Omental fat pad (tissue), 4 donors: ENCODE results near the gene PLAAT4. TPM values are rescaled to one million over a fixed set of nuclear protein-coding genes. Genes with fewer than 3 reads are reported as not detected.
A peak's percentile ranks its signal among the peaks of the same experiment; 100 is the strongest.
"Not testable (repeated sequence)": the region's sequence is repeated elsewhere in the genome, so short reads cannot be mapped to it uniquely, and the experiment has no call there.

Experiments used
- ATAC-seq: fragments of 150-250 bp; one replicate; pipeline ENCODE4 v1.9.1; 2016; ENCODE audit warnings: mild to moderate bottlenecking, moderate library complexity; ENCODE audit not compliant: low FRiP score
- DNase-seq: peaks from one replicate; pipeline ENCODE4 v3.0.0-alpha.2; 2019; ENCODE audit warnings: low spot score
- total RNA-seq, 4 donors: library from RNA; depleted of rRNA; stranded (reverse); fragments of >200 nt; gene quantifications; one replicate each; pipeline ENCODE4 v1.1.0, GENCODE V29; 2016
- TF ChIP-seq, protein P1 (sequence below), 3 donors: fragments of 450-650 bp; IDR thresholded peaks; one replicate each; pipeline ENCODE4 v1.5.1; 2016 to 2017; ENCODE audit warnings: antibody characterized with exemption in 3 of 3, mild to moderate bottlenecking in 3 of 3, moderate library complexity in 2 of 3

PLAAT4 gene
- total RNA-seq, 4 donors from 2014 or later: 26.3 to 91.2 (median 32.6) TPM

DNA sequence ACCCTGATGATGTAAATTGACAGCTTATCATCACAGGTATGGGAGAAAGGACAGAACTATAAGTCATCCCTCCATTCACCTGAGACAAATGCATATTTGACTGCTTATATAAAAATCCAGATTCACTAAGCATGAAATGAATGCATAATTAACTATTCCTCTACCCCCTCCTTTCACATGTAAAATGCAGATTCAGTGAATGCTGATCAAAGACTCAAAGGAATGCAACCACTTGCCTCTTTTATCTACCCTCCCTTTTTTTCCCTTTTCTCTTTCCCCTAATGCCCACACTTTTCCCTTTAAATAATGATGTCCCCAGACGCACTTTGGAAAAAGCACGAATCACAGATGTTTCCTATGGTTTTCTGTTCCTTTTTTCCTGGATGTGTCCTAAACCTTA is 4.5 kb upstream of the PLAAT4 start:
- TF ChIP-seq, protein P1, sequence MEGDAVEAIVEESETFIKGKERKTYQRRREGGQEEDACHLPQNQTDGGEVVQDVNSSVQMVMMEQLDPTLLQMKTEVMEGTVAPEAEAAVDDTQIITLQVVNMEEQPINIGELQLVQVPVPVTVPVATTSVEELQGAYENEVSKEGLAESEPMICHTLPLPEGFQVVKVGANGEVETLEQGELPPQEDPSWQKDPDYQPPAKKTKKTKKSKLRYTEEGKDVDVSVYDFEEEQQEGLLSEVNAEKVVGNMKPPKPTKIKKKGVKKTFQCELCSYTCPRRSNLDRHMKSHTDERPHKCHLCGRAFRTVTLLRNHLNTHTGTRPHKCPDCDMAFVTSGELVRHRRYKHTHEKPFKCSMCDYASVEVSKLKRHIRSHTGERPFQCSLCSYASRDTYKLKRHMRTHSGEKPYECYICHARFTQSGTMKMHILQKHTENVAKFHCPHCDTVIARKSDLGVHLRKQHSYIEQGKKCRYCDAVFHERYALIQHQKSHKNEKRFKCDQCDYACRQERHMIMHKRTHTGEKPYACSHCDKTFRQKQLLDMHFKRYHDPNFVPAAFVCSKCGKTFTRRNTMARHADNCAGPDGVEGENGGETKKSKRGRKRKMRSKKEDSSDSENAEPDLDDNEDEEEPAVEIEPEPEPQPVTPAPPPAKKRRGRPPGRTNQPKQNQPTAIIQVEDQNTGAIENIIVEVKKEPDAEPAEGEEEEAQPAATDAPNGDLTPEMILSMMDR (IDR thresholded peaks at IDR 0.05): no peak
- DNase-seq: no peak
- no peak for ATAC-seq

DNA sequence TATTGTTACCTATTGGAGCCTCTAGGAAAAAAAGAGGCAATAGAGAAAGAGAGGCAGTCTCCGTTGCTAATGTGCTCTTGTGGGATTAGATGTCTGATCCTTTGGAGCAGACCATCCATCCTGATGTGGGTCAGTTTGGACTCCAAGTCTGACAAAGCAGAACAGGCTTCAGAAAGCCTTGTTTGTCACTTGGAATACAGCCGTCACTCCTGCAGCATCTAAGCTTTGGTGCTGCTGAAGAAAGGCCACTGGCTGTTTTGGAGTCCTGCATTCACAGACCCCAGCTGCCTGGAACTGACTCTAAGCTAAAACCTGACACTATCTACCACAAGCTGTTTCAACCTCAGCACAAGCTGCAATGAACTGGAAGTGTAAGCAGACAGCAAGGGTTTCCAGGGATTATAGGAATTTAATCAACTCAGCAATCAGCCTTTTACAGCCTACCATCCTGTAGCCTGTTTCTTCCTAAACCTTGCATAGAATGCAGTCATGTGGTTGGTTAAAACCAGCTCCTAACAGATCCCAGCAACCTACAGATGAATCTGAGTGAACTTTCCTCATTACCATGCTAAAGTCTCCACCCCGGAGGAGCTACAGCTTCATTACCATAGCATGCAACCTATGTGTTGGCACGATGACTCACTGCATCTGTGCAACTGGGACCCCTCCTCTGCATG is 3.7 kb upstream of the PLAAT4 start:
- TF ChIP-seq, protein P1 (IDR thresholded peaks at IDR 0.05): no peak
- DNase-seq: no peak
- no peak for ATAC-seq

DNA sequence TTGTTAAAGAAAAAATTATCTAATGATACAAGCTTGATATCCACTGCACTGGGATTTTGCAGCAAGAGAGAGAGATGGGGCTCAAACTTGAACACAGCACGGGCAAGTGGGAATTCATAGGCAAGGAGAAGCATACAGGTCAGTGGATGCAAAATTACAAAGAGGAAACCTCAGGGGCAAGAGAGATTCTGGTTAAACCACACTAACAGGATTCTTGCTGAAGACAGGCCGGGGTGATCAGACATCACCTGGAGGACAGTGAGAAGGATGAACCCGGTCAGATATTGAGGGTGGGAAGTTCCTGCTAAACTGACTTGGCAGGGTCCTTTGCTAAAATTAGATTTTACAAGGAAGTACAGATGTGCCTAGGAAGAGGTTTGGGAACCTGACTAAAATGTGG is 2.5 kb upstream of the PLAAT4 start:
- DNase-seq: no peak
- TF ChIP-seq, protein P1 (IDR thresholded peaks at IDR 0.05): no peak
- no peak for ATAC-seq

DNA sequence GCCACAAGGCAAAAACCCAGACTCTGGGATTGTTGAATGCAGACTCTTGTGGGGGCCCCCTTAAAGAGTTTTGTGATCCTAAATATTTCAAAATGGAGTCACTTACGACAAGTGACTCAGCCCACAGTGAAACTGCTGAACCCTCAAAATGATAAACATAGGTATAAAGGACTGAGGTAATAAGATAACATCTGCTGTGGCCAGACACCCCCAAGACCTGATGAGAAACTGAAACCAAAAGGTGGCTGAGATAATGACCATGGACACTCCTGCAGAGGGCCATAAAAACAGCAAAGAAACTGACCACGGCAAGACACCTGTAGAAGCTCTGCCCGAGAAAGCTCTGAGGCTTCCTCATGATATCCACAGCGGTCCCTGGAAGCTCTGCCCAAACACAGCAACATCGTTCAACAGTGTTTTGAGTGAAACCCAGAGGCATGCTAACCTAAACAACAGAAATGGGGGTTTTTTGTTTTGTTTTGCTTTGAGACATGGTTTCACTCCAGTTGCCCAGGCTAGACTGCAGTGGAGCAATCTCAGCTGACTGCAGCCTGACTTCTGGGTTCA is 1.6 kb upstream of the PLAAT4 start:
- no peak for DNase-seq
- no peak for ATAC-seq
- TF ChIP-seq, protein P1 (IDR thresholded peaks at IDR 0.05): no peak

DNA sequence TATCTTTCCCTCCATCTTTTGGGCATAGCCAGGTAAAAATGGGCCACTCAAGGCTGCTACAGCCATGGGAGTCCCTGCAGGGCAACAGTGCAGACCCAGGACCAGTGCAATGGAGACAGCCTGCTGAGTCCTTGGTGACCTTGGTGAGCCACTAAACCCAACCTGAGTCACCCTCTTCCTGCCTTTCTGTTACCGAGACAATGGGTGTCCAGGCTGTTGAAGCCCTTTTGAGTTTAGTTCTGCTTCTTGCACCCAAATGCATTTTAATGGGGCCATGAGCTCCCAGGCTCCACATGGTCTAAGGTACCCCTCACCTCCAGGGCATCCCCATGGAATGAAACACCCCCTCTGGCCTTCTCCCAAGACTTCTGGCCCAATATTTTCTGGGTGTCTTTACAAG is 874 bp upstream of the PLAAT4 start:
- TF ChIP-seq, protein P1 (IDR thresholded peaks at IDR 0.05): no peak
- ATAC-seq (no peak), DNase-seq (no peak)

DNA sequence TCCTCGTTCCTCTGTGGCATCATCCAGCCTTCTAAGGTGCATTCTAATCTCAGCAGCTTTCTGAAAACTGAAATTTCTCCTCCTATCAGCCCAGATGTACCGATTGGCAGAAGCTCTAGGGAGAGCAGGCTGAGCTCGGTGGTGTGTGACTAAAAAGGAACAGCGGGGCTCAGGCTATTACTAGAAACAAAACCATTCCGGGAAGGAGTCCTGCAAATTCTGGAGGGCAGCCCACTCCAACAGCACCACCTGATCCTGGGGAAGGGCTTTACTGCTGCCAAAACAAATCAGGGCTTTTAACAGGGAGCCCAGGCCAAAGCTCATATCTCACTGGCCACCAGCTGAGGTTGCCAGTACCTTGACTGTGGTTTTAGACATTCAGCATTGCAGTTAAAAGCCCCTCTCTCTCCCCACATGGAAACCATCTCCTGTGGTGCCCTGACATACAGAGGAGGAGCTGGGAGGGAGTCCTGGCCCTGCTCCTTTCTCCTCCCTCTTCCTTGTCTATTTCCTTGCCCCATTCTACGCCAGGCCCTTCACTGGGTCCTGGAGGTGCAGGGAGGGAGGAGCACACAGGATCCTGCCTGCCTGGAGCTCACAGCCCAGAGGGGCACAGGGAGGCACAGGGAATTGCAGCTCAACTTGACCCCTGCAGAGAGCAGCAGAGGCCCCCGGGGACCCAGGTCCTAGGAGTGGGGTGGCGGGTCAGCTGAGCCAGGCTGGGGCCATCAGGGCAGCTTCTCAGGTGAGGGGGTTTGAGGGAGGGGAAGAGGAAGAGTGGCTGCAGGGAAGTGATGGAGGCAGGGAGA is 889 bp downstream of the PLAAT4 start:
- ATAC-seq: peak; percentile 86
- no peak for DNase-seq
- TF ChIP-seq, protein P1 (IDR thresholded peaks at IDR 0.05): no peak

DNA sequence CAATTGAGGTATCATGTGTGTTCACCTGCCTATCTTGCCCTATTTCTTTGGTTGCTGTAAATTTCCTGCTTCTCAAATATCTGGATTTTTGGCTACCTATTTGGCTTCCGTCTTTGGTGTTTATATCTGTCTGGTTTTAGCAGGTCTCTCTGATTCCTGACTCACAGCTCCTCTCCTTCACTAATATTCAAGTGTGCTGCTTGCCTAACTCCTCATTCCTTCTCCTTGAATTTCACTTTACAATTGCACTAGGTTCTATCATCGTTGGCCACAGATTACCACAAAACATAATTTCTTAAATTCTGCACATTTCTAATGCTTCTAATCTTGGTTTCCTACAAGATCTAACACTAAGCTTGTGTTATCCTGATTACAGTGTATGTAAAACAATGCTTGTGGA is 5.9 kb downstream of the PLAAT4 start:
- peak; percentile 67 for ATAC-seq
- not testable (repeated sequence) for DNase-seq
